ENCODE results near the gene UBE2D1. TPM values are rescaled to one million over a fixed set of nuclear protein-coding genes. Genes with fewer than 3 reads are reported as not detected.

UBE2D1 gene
- total RNA-seq, 3 donors from 2014 or later (not counting 1 experiment from before 2014, with no cell fraction given) = 14.0 to 14.5 (median 14.4) TPM

- Mint-ChIP-seq H3K9me3 (no peaks in the 10 kb centered on the region), H3K27ac (peak overlapping the region in 1 of 2 donors; percentile 22), H3K4me3 (no peak overlapping the region), H3K36me3 (peaks cover 17% of the 10 kb centered on the region), H3K4me1 (peaks cover 13 to 15% of the 10 kb centered on the region in 2 donors), H3K27me3 (ENCODE audit: low read depth in 2 of 2) (no peaks in the 10 kb centered on the region)
- TF ChIP-seq, protein P1, sequence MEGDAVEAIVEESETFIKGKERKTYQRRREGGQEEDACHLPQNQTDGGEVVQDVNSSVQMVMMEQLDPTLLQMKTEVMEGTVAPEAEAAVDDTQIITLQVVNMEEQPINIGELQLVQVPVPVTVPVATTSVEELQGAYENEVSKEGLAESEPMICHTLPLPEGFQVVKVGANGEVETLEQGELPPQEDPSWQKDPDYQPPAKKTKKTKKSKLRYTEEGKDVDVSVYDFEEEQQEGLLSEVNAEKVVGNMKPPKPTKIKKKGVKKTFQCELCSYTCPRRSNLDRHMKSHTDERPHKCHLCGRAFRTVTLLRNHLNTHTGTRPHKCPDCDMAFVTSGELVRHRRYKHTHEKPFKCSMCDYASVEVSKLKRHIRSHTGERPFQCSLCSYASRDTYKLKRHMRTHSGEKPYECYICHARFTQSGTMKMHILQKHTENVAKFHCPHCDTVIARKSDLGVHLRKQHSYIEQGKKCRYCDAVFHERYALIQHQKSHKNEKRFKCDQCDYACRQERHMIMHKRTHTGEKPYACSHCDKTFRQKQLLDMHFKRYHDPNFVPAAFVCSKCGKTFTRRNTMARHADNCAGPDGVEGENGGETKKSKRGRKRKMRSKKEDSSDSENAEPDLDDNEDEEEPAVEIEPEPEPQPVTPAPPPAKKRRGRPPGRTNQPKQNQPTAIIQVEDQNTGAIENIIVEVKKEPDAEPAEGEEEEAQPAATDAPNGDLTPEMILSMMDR (IDR thresholded peaks at IDR 0.05) = no peak
- no peak for DNase-seq
- Histone ChIP-seq H3K9me3 (ENCODE audit: control insufficient read depth, insufficient read depth, low read length) (no peaks in the 10 kb centered on the region), H3K4me1 (ENCODE audit: control insufficient read depth, insufficient read depth, low read length) (no peaks in the 10 kb centered on the region), H3K27me3 (ENCODE audit: control insufficient read depth, insufficient read depth, low read length) (no peaks in the 10 kb centered on the region), H3K4me3 (ENCODE audit: low read length) (no peak overlapping the region), H3K27ac (ENCODE audit: low read length) (no peak overlapping the region), H3K36me3 (ENCODE audit: control insufficient read depth, insufficient read depth, low read length) (peaks cover 62% of the 10 kb centered on the region)
- no peak for ATAC-seq
- intact Hi-C loops (cut with micrococcal nuclease) = no loop called here
Observed at GRCh38 chr10:58396057-58396456, 61.3 kb downstream of the UBE2D1 start.

DNA sequence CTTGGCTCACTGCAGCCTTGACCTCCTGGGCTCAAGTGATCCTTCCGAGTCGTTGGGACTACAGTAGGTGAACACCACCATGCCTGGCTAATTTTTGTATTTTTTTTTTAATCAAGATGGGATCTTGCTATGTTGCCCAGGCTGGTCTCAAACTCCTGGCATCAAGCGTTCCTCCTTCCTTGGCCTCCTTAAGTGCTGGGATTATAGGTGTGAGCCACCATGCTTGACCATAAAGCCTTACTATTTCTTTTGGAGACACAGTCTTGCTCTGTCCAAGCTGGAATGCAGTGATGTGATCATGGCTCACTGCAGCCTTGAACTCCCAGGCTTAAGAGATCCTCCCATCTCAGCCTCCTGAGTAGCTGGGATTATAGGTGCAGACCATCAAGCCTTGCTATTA is 63.0 kb downstream of the UBE2D1 start:
- no peaks in the 10 kb centered on the region for H3K27me3 Mint-ChIP-seq (ENCODE audit: low read depth in 2 of 2)
- Histone ChIP-seq H3K36me3 (ENCODE audit: control insufficient read depth, insufficient read depth, low read length) (peaks cover 48% of the 10 kb centered on the region), H3K27me3 (ENCODE audit: control insufficient read depth, insufficient read depth, low read length) (no peaks in the 10 kb centered on the region), H3K4me1 (ENCODE audit: control insufficient read depth, insufficient read depth, low read length) (no peaks in the 10 kb centered on the region), H3K27ac (ENCODE audit: low read length) (no peak overlapping the region), H3K4me3 (ENCODE audit: low read length) (no peak overlapping the region), H3K9me3 (ENCODE audit: control insufficient read depth, insufficient read depth, low read length) (no peaks in the 10 kb centered on the region)
- intact Hi-C loops (cut with micrococcal nuclease) = no loop called here
- no peaks in the 10 kb centered on the region for H3K4me1 Mint-ChIP-seq
- no peak overlapping the region for H3K4me3 Mint-ChIP-seq
- ATAC-seq (no peak), DNase-seq (no peak)
- H3K9me3 Mint-ChIP-seq = no peaks in the 10 kb centered on the region
- no peaks in the 10 kb centered on the region for H3K36me3 Mint-ChIP-seq
- TF ChIP-seq, protein P1 (IDR thresholded peaks at IDR 0.05) = no peak
- 100% methylated on average over 3 of the region's 3 CpGs for WGBS (ENCODE audit: insufficient coverage)
- H3K27ac Mint-ChIP-seq = no peak overlapping the region

- TF ChIP-seq, protein P1 (IDR thresholded peaks at IDR 0.05) = no peak
- H3K27ac Mint-ChIP-seq = no peak overlapping the region
- no peaks in the 10 kb centered on the region for H3K9me3 ChIP-seq (ENCODE audit: control insufficient read depth, insufficient read depth, low read length)
- no peaks in the 10 kb centered on the region for H3K4me1 ChIP-seq (ENCODE audit: control insufficient read depth, insufficient read depth, low read length)
- H3K4me3 ChIP-seq (ENCODE audit: low read length) = no peak overlapping the region
- H3K27me3 ChIP-seq (ENCODE audit: control insufficient read depth, insufficient read depth, low read length) = no peaks in the 10 kb centered on the region
- H3K36me3 Mint-ChIP-seq = no peaks in the 10 kb centered on the region
- intact Hi-C loops (cut with micrococcal nuclease) = no loop called here
- DNase-seq = no peak
- no peak overlapping the region for H3K27ac ChIP-seq (ENCODE audit: low read length)
- ATAC-seq = no peak
- 100% methylated on average over 3 of the region's 4 CpGs for WGBS (ENCODE audit: insufficient coverage)
- H3K36me3 ChIP-seq (ENCODE audit: control insufficient read depth, insufficient read depth, low read length) = peaks cover 34% of the 10 kb centered on the region
- H3K27me3 Mint-ChIP-seq (ENCODE audit: low read depth in 2 of 2) = no peaks in the 10 kb centered on the region
- H3K9me3 Mint-ChIP-seq = no peaks in the 10 kb centered on the region
- no peak overlapping the region for H3K4me3 Mint-ChIP-seq
- no peaks in the 10 kb centered on the region for H3K4me1 Mint-ChIP-seq
Observed at GRCh38 chr10:58399410-58399809, 64.6 kb downstream of the UBE2D1 start.

DNA sequence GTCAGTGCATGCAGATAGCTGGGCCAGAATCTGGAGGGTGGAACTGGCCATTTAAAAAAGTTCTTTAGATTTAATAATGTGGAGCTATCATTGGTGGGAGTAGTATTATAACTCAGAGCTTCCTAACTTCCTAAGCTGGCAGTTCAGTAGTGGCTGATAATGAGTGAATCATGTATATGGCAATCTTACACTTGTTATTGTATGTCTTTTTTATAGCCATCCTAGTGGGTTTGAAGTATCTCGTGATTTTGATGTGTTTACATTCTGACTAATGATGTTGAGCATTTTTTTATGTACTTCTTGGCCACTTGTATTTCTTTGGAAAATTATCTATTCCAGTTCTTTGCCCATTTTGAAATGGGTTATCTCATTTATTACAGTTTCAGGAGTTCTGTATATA is 65.8 kb downstream of the UBE2D1 start:
- Histone ChIP-seq H3K9me3 (ENCODE audit: control insufficient read depth, insufficient read depth, low read length) (no peaks in the 10 kb centered on the region), H3K27ac (ENCODE audit: low read length) (no peak overlapping the region), H3K4me3 (ENCODE audit: low read length) (no peak overlapping the region), H3K36me3 (ENCODE audit: control insufficient read depth, insufficient read depth, low read length) (peaks cover 23% of the 10 kb centered on the region), H3K27me3 (ENCODE audit: control insufficient read depth, insufficient read depth, low read length) (no peaks in the 10 kb centered on the region), H3K4me1 (ENCODE audit: control insufficient read depth, insufficient read depth, low read length) (no peaks in the 10 kb centered on the region)
- H3K4me3 Mint-ChIP-seq = no peak overlapping the region
- ATAC-seq (no peak), DNase-seq (no peak)
- H3K27ac Mint-ChIP-seq = no peak overlapping the region
- no peaks in the 10 kb centered on the region for H3K9me3 Mint-ChIP-seq
- H3K4me1 Mint-ChIP-seq = no peaks in the 10 kb centered on the region
- intact Hi-C loops (cut with micrococcal nuclease) = no loop called here
- TF ChIP-seq, protein P1 (IDR thresholded peaks at IDR 0.05) = no peak
- 100% methylated on average over 1 of the region's 1 CpG for WGBS (ENCODE audit: insufficient coverage)
- H3K36me3 Mint-ChIP-seq = no peaks in the 10 kb centered on the region
- H3K27me3 Mint-ChIP-seq (ENCODE audit: low read depth in 2 of 2) = no peaks in the 10 kb centered on the region
